GM12878 (cell line): Measurements from ENCODE around the gene STK33.

Experiments
- CTCF ChIP-seq, 3 experiments: IDR thresholded peaks in 2 of 3; conservative IDR thresholded peaks in 1 of 3; 2 replicates each; pipeline ENCODE4 v1.5.1; 2011; ENCODE audit warnings: low read depth in 3 of 3, low read length in 3 of 3, mild to moderate bottlenecking in 3 of 3, control low read depth in 2 of 3, moderate library complexity in 2 of 3, inconsistent platforms in 1 of 3, mixed read lengths in 1 of 3; ENCODE audit not compliant: control insufficient read depth in 2 of 3, insufficient read depth in 1 of 3; ENCODE audit errors: extremely low read depth in 1 of 3
- EGR1 ChIP-seq, 2 experiments: IDR thresholded peaks; 1 replicate in 1 of 2; 2 replicates in 1 of 2; pipeline ENCODE4 v1.6.1; 2011 to 2012; ENCODE audit warnings: low read depth in 2 of 2, low read length in 2 of 2, borderline replicate concordance in 1 of 2, mild to moderate bottlenecking in 1 of 2, moderate library complexity in 1 of 2
- EP300 ChIP-seq, 2 experiments: fragments of 150-350 bp in 1 of 2; IDR thresholded peaks; 2 replicates each; pipeline ENCODE4 v1.6.1; 2011 to 2012; ENCODE audit warnings: low read depth in 2 of 2, low read length in 2 of 2, borderline replicate concordance in 1 of 2, improper control_type of control experiment in 1 of 2, inconsistent platforms in 1 of 2; ENCODE audit not compliant: control insufficient read depth in 1 of 2
- FOS ChIP-seq: IDR thresholded peaks from 3 replicates; pipeline ENCODE4 v1.6.1; 2011; ENCODE audit warnings: borderline replicate concordance; ENCODE audit not compliant: insufficient read length; ENCODE audit errors: extremely low read depth
- KDM1A ChIP-seq: fragments of 200-600 bp; sonication (generic); IDR thresholded peaks from 2 replicates; pipeline ENCODE4 v1.6.1; 2016; ENCODE audit warnings: borderline replicate concordance
- RELA ChIP-seq: fragments of 450-650 bp; IDR thresholded peaks from 2 replicates; pipeline ENCODE4 v1.8.0; 2014; ENCODE audit warnings: borderline replicate concordance; ENCODE audit not compliant: partially characterized antibody
- RFX5 ChIP-seq: IDR thresholded peaks from 2 replicates; pipeline ENCODE4 v1.6.1; 2011; ENCODE audit warnings: low read depth, low read length, improper control_type of control experiment
- TARDBP ChIP-seq: IDR thresholded peaks from 2 replicates; pipeline ENCODE4 v1.6.1; 2016; ENCODE audit warnings: borderline replicate concordance
- ZNF274 ChIP-seq: IDR thresholded peaks from one replicate; pipeline ENCODE4 v1.8.0; 2011; ENCODE audit not compliant: insufficient read length, insufficient read depth
- TF ChIP-seq, protein P1 (sequence below): IDR thresholded peaks from 2 replicates; pipeline ENCODE4 v1.6.1; 2011; ENCODE audit warnings: low read depth, low read length, improper control_type of control experiment, borderline replicate concordance

GRCh38 chr11:8584511-8584910, 9.5 kb downstream of the STK33 start:
- TF ChIP-seq TARDBP: no peak
- TF ChIP-seq FOS: no peak
- TF ChIP-seq CTCF (IDR thresholded peaks at IDR 0.05 in 2 of 3, conservative IDR thresholded peaks at IDR 0.05 in 1 of 3; ENCODE audit: control insufficient read depth in 2 of 3, extremely low read depth in 1 of 3, insufficient read depth in 1 of 3, low read depth in 3 of 3, low read length in 3 of 3): no peak
- TF ChIP-seq RELA: no peak
- TF ChIP-seq ZNF274: no peak
- TF ChIP-seq EP300 (IDR thresholded peaks at IDR 0.05; ENCODE audit: borderline replicate concordance in 1 of 2, control insufficient read depth in 1 of 2, low read depth in 2 of 2, low read length in 2 of 2): no peak
- no peak for TF ChIP-seq EGR1 (IDR thresholded peaks at IDR 0.05; ENCODE audit: borderline replicate concordance in 1 of 2, low read depth in 2 of 2, low read length in 2 of 2)
- no peak for TF ChIP-seq RFX5
- no peak for TF ChIP-seq KDM1A
- TF ChIP-seq, protein P1, sequence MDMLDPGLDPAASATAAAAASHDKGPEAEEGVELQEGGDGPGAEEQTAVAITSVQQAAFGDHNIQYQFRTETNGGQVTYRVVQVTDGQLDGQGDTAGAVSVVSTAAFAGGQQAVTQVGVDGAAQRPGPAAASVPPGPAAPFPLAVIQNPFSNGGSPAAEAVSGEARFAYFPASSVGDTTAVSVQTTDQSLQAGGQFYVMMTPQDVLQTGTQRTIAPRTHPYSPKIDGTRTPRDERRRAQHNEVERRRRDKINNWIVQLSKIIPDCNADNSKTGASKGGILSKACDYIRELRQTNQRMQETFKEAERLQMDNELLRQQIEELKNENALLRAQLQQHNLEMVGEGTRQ: no peak
